ENCODE data around the gene IL4R.
"Not testable (repeated sequence)": the region's sequence is repeated elsewhere in the genome, so short reads cannot be mapped to it uniquely, and the experiment has no call there.

IL4R gene

GRCh38 chr16:27270349-27270748, 43.4 kb upstream of the IL4R start:
- no peak overlapping the region for H3K4me3 ChIP-seq (ENCODE audit: low read depth, low read length)
- no peak for DNase-seq (ENCODE audit: low read depth)
- TF ChIP-seq CTCF (IDR thresholded peaks at IDR 0.05; ENCODE audit: control insufficient read depth, extremely low read depth, insufficient read depth), result no peak

GRCh38 chr16:27272076-27272475, 41.7 kb upstream of the IL4R start:
- TF ChIP-seq CTCF (IDR thresholded peaks at IDR 0.05; ENCODE audit: control insufficient read depth, extremely low read depth, insufficient read depth), result no peak
- no peak overlapping the region for H3K4me3 ChIP-seq (ENCODE audit: low read depth, low read length)
- DNase-seq (ENCODE audit: low read depth), result no peak

- H3K4me3 ChIP-seq (ENCODE audit: low read depth, low read length); DNase-seq (ENCODE audit: low read depth): not testable (repeated sequence)
Observed at GRCh38 chr16:27272697-27273096, 41.1 kb upstream of the IL4R start.

GRCh38 chr16:27273330-27273669, 40.5 kb upstream of the IL4R start:
- no peak for TF ChIP-seq CTCF (IDR thresholded peaks at IDR 0.05; ENCODE audit: control insufficient read depth, extremely low read depth, insufficient read depth)
- DNase-seq (ENCODE audit: low read depth), result no peak

GRCh38 chr16:27273670-27274423, 39.9 kb upstream of the IL4R start:
- no peak for DNase-seq (ENCODE audit: low read depth)
- TF ChIP-seq CTCF (IDR thresholded peaks at IDR 0.05; ENCODE audit: control insufficient read depth, extremely low read depth, insufficient read depth), result no peak
- no peak overlapping the region for H3K4me3 ChIP-seq (ENCODE audit: low read depth, low read length)

More at GRCh38 chr16:27273330-27273669, 40.5 kb upstream of the IL4R start:
- no peak overlapping the region for H3K4me3 ChIP-seq (ENCODE audit: low read depth, low read length)

GRCh38 chr16:27274424-27274874, 39.3 kb upstream of the IL4R start:
- not testable (repeated sequence) for H3K4me3 ChIP-seq (ENCODE audit: low read depth, low read length); DNase-seq (ENCODE audit: low read depth)

GRCh38 chr16:27275394-27275793, 38.4 kb upstream of the IL4R start:
- TF ChIP-seq CTCF (IDR thresholded peaks at IDR 0.05; ENCODE audit: control insufficient read depth, extremely low read depth, insufficient read depth), result no peak
- no peak for DNase-seq (ENCODE audit: low read depth)
- no peak overlapping the region for H3K4me3 ChIP-seq (ENCODE audit: low read depth, low read length)

GRCh38 chr16:27281243-27281642, 32.5 kb upstream of the IL4R start:
- H3K4me3 ChIP-seq (ENCODE audit: low read depth, low read length), result no peak overlapping the region

More at GRCh38 chr16:27281243-27281642, 32.5 kb upstream of the IL4R start:
- TF ChIP-seq CTCF (IDR thresholded peaks at IDR 0.05; ENCODE audit: control insufficient read depth, extremely low read depth, insufficient read depth), result no peak
- DNase-seq (ENCODE audit: low read depth), result no peak

All from LNCaP clone FGC (cell line).